Activated naive CD4-positive, alpha-beta T cell treated with anti-CD3 and anti-CD28 coated beads, Interleukin-2, amount 50 U/mL, for 72 hours (primary cell): ENCODE results near the gene HOXD4. TPM values are rescaled to one million over a fixed set of nuclear protein-coding genes. Genes with fewer than 3 reads are reported as not detected.

ENCODE experiments used
- ATAC-seq, 2 donors: fragments of 150-1000 bp; cut with Tn5 transposase; 2 replicates each; pipeline ENCODE4 v1.10.0; 2021; ENCODE audit warnings: mild to moderate bottlenecking in 2 of 2, moderate library complexity in 2 of 2
- DNase-seq, 2 donors: peaks; one replicate each; pipeline ENCODE4 v3.0.0; 2021 to 2022; ENCODE audit warnings: low spot score in 2 of 2
- H3K27ac Mint-ChIP-seq, 2 donors: one replicate each; pipeline ENCODE4 v1.8.0; 2022; ENCODE audit warnings: mild to moderate bottlenecking in 2 of 2, mixed read lengths in 2 of 2
- H3K36me3 Mint-ChIP-seq, 2 donors: one replicate each; pipeline ENCODE4 v1.8.0; 2022; ENCODE audit warnings: mixed read lengths in 2 of 2
- H3K9me3 Mint-ChIP-seq, 2 donors: one replicate each; pipeline ENCODE4 v1.8.0; 2022; ENCODE audit warnings: mixed read lengths in 2 of 2
- total RNA-seq, 2 donors: library from RNA; stranded (reverse); gene quantifications; one replicate each; pipeline ENCODE4 v1.2.3, GENCODE V29; 2022

HOXD4 gene
- total RNA-seq, 2 donors from 2014 or later, result not detected

DNA sequence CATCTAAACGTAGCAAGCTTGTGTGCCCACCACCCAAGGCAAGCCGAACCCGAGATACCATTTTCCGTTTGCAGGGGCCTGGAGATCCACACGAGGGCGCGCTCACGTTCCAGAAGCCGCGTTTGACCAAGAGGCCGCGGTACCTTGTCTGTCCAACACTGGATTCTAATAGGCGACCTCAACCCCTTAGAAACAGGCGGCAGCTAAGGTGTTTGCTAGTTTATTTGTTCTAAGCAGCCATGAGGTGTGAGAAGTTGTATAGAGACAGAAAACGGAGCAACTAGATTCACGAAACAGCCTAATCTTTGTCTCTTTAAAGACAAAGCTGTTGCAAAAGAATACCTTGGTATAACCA is 40.1 kb upstream of the HOXD4 start:
- ATAC-seq (no peak), DNase-seq (no peak)
- Mint-ChIP-seq H3K27ac (peak overlapping the region in 1 of 2 donors; percentile 87), H3K9me3 (peaks cover 0 to 6% of the 10 kb centered on the region in 2 donors), H3K36me3 (peaks cover 17 to 25% of the 10 kb centered on the region in 2 donors)

DNA sequence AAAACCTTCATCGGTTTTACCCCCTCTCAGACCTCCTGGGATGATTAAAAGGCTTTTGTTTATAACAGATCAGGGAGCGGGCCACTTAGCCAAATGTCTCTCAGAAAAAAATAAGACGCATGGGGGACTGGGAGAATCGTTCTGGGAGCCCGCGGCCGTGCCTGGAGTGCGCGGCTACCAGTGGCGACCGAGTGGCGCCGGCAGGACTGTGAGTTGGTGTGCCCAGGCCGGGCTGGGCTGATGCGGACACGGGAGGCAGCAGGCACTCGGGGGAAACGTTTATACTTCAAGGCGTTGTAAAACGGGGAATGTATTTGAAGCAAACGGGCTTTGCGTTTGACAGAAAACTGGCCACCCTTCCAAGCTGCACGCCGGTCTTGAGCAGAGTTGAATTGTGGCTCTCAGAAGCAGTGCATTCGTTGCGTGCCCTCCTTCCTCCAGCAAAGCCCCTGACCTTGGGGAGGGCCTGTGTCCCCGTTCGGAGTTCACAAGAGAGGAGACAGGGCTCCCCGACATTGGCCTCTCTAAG is 39.4 kb upstream of the HOXD4 start:
- Mint-ChIP-seq H3K9me3 (peaks cover 2 to 6% of the 10 kb centered on the region in 2 donors), H3K27ac (no peak overlapping the region), H3K36me3 (peaks cover 23 to 31% of the 10 kb centered on the region in 2 donors)
- DNase-seq (no peak), ATAC-seq (no peak)

DNA sequence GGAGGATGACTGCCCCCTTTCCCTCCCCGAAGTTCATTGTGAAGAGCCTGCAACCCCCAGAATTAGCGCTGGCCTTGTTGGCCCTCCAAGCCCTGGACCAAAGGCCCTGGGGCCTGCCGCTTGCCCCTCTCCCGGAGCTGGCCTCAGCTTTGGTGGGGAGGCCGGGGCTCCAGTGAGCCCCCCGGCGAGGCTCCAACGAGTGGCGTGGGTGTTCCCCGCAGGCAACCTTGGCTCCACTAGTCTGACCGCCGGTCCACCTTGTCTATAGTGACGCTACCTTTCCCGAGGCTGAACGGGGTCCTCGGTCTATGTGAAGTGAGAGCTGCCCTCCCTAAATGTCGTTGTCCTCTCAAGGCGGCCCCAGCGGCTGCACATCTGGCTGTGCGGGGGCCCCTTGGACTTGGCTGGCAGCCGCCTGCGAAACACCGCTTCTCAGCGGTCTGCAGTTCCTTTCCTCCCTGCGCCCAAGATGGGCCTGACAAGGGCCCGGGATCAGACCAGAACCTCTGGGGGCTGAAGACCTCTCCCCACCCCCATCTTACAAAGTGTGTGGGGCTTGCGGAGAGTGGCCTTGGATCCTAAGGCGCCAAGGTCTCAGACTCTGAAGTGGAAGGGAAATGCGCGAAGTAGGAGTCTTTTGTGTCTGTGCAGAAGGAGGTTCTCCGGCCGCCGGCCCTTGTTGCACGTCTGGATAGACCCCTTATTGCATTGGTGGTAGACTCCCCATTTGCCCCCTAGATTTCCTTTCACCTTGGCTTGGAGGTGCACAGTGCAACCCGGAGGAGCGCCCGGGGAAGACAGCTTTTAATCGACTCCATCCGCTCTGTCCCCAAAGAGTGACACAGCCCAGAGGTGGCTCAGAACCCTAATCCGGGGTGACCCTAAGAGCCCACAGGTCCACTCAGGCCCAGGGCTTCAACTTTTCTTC is 38.7 kb upstream of the HOXD4 start:
- Mint-ChIP-seq H3K27ac (no peak overlapping the region), H3K36me3 (peaks cover 28 to 37% of the 10 kb centered on the region in 2 donors), H3K9me3 (peaks cover 4 to 6% of the 10 kb centered on the region in 2 donors)
- no peak for ATAC-seq
- no peak for DNase-seq

DNA sequence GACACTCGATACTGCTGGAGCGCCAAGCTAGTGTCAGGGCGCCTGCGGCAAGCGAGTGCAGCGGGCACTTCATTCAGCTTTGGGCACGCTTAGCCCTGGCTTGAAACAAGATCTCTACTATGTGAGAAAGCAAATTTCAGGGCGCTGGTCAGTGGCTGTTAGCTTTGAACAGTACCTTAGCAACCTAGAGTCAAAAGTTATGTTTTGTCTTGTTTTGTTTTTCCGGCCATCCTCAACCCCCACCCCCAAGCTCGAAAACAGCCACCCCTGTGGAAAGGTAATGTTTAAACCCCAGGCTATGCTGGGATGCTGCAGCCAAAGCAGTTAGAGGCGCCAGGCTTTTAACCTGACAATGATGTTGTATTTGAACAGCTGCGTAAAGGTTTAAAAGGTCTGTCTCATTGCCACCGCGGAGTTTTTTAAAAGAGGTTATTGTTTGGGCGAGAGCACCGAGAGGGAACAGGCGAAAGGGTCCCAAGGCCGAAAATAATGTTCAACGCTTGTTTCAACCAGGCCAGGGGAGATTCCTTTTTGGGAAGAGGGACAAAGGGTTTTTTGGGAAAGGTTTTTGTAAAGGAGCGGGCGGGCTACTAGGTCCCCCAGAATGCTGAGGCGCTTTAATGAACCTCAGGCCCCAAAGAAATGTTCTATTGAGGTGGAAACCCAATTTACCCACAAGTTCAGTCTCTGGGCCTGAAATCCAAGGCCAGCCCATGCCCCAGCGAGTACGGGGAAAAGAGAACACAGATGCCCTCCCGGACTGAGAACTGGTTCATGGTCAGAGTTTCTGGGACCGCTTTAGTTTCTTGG is 37.0 kb upstream of the HOXD4 start:
- DNase-seq (no peak), ATAC-seq (no peak)
- H3K27ac Mint-ChIP-seq, result no peak overlapping the region
- peaks cover 34 to 47% of the 10 kb centered on the region in 2 donors for H3K36me3 Mint-ChIP-seq
- peaks cover 5 to 11% of the 10 kb centered on the region in 2 donors for H3K9me3 Mint-ChIP-seq

DNA sequence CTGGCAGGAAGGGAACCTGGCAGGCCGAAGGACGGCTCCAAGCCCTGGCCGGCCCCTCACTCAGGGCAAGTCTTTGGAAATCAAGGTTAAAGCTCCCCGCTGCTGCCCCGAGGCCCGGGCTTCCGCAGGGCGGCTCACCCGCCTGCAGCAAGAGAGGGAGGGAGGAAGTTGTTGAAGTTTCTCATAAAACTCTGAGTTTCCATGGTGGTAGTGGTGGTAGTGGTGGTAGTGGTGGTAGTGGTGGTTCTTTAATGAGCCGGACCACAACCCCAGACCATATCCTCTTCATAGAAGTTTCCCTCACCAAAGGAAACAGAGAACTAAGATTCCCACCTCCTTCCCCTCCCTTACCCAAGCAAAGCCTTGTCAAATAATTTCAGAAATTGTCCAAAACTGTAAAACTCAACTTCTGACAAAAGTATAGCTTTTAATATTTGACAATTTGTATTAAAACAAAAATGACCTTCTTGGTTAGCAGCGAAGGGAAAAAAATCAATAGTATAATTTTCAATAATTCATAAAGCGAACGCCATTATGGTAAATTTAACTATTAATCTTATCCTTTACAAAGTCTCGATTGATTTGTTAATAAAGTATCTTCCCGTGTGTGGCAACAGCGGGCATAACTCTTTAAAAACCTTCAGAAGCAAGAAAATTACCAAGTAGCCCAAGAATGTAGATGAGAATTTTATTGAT is 36.3 kb upstream of the HOXD4 start:
- Mint-ChIP-seq H3K9me3 (peaks cover 0 to 11% of the 10 kb centered on the region in 2 donors), H3K36me3 (peaks cover 30 to 45% of the 10 kb centered on the region in 2 donors), H3K27ac (no peak overlapping the region)
- ATAC-seq (no peak), DNase-seq (no peak)

DNA sequence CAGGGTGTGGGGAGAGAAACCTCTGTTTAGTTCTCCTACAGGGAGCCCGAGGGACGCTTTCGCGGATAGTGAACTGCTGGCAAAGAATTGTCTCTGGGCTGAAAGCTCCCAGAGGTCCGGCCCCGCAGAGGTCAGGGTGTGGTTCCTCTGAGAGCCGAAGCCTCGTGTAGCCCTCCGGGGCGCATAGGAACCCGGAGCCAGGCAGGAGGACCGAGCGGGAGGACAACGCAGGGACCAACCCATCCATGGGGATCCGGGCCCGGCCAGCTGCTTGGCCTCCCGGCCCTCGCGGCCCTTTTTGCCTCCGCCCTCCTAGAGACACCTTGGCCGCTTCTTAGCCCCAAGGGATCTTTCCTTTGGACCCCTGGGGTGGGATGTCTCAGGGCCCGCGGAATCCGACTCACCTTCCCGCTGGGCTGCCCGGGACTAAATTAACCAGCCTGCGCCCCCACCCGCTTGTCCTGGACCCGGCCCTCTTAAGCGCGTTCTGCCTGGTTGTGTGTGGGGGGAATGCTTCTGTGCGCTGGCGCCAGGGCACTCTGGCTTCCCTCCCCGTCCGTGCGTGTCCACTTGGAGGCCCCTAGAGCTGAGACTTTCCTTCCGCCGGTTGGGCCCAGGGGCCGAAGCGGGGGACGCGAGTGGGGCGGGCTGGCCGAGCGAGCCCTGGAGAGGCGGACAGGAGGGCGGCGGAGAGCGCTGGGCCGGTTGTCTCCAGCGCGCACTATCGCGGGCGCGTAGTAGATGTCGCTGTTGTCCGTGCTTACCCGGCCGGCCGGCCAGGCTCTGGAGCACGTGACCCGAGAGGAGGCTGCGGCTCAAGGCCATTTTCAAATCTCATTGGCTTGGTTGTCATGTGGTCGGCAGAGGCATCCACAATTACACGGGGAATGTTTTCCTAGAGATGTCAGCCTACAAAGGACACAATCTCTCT is 35.2 kb upstream of the HOXD4 start, which contains the start of gene HOXD10:
Gene HOXD10 (plus strand): TSS at position 896 of the 931 bp plus-strand sequence. CDS start 56 bp downstream, outside the sequence.
- Mint-ChIP-seq H3K36me3 (peaks cover 30 to 50% of the 10 kb centered on the region in 2 donors), H3K27ac (no peak within 1 kb of the TSS), H3K9me3 (peaks cover 0 to 11% of the 10 kb centered on the region in 2 donors)
- DNase-seq (no peak), ATAC-seq (no peak)

DNA sequence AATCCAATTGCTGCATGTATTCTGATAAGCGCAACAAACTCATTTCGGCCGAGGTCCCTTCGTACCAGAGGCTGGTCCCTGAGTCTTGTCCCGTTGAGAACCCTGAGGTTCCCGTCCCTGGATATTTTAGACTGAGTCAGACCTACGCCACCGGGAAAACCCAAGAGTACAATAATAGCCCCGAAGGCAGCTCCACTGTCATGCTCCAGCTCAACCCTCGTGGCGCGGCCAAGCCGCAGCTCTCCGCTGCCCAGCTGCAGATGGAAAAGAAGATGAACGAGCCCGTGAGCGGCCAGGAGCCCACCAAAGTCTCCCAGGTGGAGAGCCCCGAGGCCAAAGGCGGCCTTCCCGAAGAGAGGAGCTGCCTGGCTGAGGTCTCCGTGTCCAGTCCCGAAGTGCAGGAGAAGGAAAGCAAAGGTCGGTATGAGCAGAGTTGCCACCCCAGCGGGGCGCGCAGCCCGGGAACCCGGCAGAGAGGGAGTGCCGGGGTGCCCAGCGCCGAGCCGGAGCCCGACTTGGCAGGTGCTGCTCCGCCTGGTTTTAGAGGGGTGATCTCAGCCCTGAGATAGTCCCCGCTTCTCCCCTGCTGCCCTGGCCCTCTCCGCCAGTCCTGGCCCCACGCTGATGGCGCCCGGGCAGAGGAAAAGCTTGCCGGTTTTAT is 34.1 kb upstream of the HOXD4 start:
- Mint-ChIP-seq H3K36me3 (peaks cover 30 to 54% of the 10 kb centered on the region in 2 donors), H3K9me3 (peaks cover 0 to 11% of the 10 kb centered on the region in 2 donors), H3K27ac (no peak overlapping the region)
- ATAC-seq (no peak), DNase-seq (no peak)

DNA sequence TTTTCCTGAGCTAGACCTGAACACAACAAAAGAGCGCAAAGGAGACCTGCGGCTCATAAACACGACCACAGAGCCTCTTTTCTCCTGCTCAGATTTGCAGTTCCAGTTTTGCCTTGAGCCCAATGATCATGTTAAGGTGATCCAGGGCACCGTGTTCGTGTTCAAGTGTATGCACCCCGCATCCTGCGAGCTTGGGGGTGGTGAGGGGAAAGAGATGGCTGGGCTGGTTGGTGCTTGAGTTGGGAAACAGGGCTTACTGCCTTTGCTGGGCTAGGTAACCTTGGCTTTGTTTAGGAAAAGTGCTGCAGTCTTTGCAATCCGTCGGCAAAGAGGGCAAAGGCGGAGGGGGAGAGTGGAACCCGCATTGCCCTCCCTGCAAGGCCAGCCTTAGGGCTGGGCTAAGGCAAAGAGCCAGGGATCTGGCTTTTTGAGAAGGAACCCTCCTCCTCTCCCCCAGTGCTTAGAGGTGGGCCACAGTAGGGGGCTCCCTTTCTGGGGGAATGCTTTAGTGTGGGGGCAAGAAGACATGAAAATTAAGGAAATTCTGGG is 33.5 kb upstream of the HOXD4 start:
- peaks cover 25 to 49% of the 10 kb centered on the region in 2 donors for H3K36me3 Mint-ChIP-seq
- DNase-seq (no peak), ATAC-seq (no peak)
- H3K9me3 Mint-ChIP-seq, result peaks cover 0 to 11% of the 10 kb centered on the region in 2 donors
- peak overlapping the region in 1 of 2 donors; percentile 81 for H3K27ac Mint-ChIP-seq

DNA sequence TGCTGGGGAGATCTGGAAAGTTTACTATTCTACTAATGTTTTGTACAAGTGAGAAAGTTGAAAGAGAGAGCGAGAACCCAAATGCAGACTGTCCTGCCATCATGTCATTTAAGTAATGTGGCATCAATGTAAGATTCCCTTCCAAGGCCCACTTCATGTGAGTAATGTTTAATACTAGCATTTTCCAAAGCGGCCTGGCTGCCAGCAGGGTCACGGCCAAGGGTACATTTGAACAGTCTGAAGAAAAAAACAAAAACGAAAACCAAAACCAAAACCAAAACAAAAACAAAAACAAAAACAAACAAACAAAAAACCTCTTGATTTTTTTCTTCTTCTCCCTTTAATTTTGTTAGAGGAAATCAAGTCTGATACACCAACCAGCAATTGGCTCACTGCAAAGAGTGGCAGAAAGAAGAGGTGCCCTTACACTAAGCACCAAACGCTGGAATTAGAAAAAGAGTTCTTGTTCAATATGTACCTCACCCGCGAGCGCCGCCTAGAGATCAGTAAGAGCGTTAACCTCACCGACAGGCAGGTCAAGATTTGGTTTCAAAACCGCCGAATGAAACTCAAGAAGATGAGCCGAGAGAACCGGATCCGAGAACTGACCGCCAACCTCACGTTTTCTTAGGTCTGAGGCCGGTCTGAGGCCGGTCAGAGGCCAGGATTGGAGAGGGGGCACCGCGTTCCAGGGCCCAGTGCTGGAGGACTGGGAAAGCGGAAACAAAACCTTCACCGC is 32.6 kb upstream of the HOXD4 start:
- no peak for DNase-seq
- H3K9me3 Mint-ChIP-seq, result peaks cover 0 to 11% of the 10 kb centered on the region in 2 donors
- no peak for ATAC-seq
- H3K27ac Mint-ChIP-seq, result peak overlapping the region in 1 of 2 donors; percentile 74
- H3K36me3 Mint-ChIP-seq, result peaks cover 21 to 44% of the 10 kb centered on the region in 2 donors

DNA sequence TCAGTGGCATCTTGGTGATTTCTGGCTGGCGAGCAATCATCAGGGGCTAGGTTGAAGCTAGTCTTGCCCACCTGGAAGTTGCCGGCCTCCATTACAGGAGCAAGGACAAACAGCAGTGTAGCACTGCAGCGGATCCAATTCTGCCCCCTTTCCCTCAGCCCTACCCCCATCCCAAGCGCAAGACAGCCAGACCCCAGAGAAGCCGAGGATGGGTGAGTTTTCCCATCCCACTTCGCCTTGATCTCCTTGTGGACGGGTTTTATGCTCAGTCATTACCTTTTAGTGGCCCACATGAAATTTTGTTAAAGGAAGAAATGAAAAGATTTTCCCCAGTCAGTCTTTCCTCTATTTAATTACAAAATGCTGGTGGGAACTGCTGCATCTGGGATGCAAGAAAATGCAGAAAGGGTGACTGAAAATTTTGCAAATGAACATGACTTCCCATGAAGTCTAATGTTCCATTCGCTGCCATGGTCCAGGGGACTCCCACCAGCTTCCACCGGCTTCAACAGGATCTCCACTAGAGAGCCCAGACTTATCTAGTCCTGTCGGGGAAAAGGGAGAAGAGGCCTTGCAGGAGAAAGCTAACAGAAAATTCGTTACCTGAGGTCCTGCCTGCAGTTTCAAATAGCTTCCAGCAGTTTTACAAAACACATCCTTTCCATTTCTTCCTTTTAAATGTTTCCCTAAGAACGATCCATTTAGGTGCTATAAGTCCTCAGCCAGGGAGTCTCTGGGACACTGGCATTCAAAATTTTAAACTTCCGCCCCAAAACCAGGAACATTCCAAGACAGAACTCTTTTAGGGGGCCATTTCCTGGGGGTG is 30.8 kb upstream of the HOXD4 start:
- H3K27ac Mint-ChIP-seq, result peak overlapping the region in 1 of 2 donors; percentile 44
- peaks cover 21 to 44% of the 10 kb centered on the region in 2 donors for H3K36me3 Mint-ChIP-seq
- peaks cover 0 to 11% of the 10 kb centered on the region in 2 donors for H3K9me3 Mint-ChIP-seq
- ATAC-seq, result no peak
- DNase-seq, result no peak

DNA sequence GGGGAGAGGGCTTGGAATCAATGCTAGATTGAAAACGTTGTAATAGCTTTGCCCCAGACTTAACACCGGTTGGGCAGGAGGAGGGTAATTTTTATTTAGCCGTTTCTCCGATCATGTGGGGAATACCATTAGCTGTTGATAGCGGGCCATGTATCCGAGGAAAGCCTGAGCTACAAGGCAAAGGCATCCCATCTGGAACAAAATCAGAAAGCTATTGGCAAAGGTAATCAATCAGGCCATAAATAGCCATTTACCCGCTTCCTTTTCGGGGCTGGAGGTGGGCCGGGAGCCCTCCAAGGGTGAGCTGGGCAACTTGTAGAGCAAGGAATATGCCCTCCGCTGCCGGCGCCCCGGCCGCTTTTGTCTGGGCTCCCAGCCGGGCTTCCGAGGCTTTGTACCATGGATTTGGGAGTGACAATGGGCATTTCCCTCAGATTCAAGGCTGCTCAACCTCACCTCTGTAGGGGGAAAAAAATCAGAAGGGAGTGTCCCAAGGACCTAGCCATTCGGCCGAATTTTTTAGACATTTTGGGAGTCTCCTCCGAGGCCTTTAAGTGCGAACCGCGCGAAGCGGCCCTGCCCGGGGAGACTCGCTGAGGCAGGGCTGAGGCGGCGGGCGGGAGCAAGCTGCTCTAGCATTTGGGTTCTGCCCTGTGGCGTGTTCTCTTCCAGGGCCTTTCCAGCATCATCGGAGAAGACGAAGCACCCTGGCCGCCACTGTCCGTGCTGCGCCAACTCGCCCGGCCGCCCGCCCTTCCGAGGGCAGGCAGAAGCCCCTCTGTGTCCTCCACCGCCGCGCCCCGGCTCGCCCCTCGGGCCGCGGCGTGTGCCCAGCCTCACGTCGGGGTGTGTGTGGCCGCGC is 29.9 kb upstream of the HOXD4 start:
- Mint-ChIP-seq H3K27ac (peak overlapping the region in 1 of 2 donors; percentile 44), H3K9me3 (peaks cover 0 to 11% of the 10 kb centered on the region in 2 donors), H3K36me3 (peaks cover 20 to 42% of the 10 kb centered on the region in 2 donors)
- ATAC-seq, result no peak
- DNase-seq, result no peak

DNA sequence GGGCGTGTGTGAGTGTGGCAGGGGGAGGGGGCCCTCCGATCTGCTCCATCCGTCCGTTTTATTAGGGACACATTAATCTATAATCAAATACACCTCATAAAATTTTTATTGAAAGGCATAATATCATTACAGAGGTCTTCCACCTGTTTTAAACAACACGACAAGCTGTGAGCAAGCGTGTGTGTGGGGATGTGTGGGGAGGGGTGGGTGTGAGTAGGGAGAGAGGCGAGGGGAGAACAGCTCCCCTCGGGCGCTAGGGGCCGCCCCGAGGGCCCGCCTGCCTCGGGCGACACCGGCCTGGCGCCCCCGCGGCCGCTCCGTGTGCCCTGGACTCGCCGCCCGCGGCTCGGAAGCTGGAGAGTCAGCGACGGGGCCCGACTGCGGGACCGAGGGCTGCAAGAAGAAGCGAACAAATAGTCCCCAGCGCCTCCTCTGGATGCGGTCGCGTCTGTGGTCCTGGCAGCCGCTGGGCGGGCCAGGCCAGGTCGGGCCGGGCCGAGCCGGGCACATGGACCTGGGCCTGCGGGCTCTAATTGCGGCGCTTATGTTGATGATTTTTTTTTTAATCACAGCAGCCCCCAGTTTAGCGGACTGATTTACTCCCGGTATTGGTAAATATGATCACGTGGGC is 29.2 kb upstream of the HOXD4 start:
- DNase-seq (no peak), ATAC-seq (peak in 1 of 2 donors; percentile 29)
- H3K36me3 Mint-ChIP-seq, result peaks cover 12 to 35% of the 10 kb centered on the region in 2 donors
- H3K27ac Mint-ChIP-seq, result no peak overlapping the region
- H3K9me3 Mint-ChIP-seq, result peaks cover 0 to 7% of the 10 kb centered on the region in 2 donors
